ENCODE data around the gene PSD4. TPM values are rescaled to one million over a fixed set of nuclear protein-coding genes. Genes with fewer than 3 reads are reported as not detected.

The PSD4 gene
- total and polyA plus RNA-seq, 2 of the 8 experiments (the other 6 are each of a cell fraction or from before 2014, with no cell fraction given) = 0.53 to 1.2 TPM

- Histone ChIP-seq H3K9me3 (ENCODE audit: insufficient read depth in 2 of 2, low read depth in 1 of 2, low read length in 1 of 2) (no peaks in the 10 kb centered on the region), H3K14ac (ENCODE audit: insufficient read length) (no peak overlapping the region), H3K9ac (replicated peaks in 1 of 4; ENCODE audit: extremely low read depth in 1 of 4, low read depth in 3 of 4, low read length in 3 of 4) (no peak overlapping the region; a peak in 1 of 7 replicates), H2BK15ac (ENCODE audit: low read length) (peak overlapping the region; percentile 23; the same call in 1 of the 2 replicates), H3K79me1 (ENCODE audit: low read depth, low read length) (no peaks in the 10 kb centered on the region), H3K27ac (ENCODE audit: low read depth, low read length) (no peak overlapping the region), H2AFZ (ENCODE audit: low read length) (no peak overlapping the region), H4K91ac (replicated peaks; ENCODE audit: insufficient read length, low read length) (no peak overlapping the region), H3K23ac (ENCODE audit: insufficient read length) (no peak overlapping the region), H3K4me3 (ENCODE audit: extremely low read depth in 1 of 4, insufficient read depth in 2 of 4, low read depth in 3 of 4, low read length in 4 of 4) (no peak overlapping the region), H3K18ac (ENCODE audit: extremely low read depth, low read length) (no peak overlapping the region), H4K5ac (ENCODE audit: insufficient read length, low read depth, low read length) (no peak overlapping the region), H4K20me1 (replicated peaks in 1 of 2; ENCODE audit: control insufficient read depth in 1 of 2, insufficient read depth in 2 of 2, low read length in 2 of 2) (no peaks in the 10 kb centered on the region), H3K4ac (replicated peaks; ENCODE audit: insufficient read length, low read depth, low read length) (no peak overlapping the region), H3K4me1 (replicated peaks in 1 of 4; ENCODE audit: control insufficient read depth in 3 of 4, insufficient read depth in 4 of 4, low read length in 3 of 4) (peaks cover 0 to 4% (median 0%) of the 10 kb centered on the region in 4 experiments; a peak in 2 of 7 replicates), H3K27me3 (replicated peaks in 1 of 4; ENCODE audit: control insufficient read depth in 3 of 4, extremely low read depth in 1 of 4, insufficient read depth in 3 of 4, low read length in 3 of 4) (peaks cover 0 to 4% (median 3%) of the 10 kb centered on the region in 4 experiments; a peak in 1 of 7 replicates), H3K79me2 (ENCODE audit: control insufficient read depth in 1 of 2, insufficient read depth in 2 of 2, low read length in 2 of 2) (no peaks in the 10 kb centered on the region), H2BK5ac (ENCODE audit: low read depth, low read length) (no peak overlapping the region), H2BK120ac (replicated peaks; ENCODE audit: low read depth, low read length) (no peak overlapping the region), H3K56ac (replicated peaks; ENCODE audit: insufficient read length, low read depth, low read length) (no peak overlapping the region), H3K23me2 (ENCODE audit: low read depth, low read length) (no peaks in the 10 kb centered on the region), H3K36me3 (ENCODE audit: control insufficient read depth in 2 of 4, insufficient read depth in 4 of 4, low read length in 3 of 4) (no peaks in the 10 kb centered on the region), H2BK12ac (ENCODE audit: low read depth, low read length) (peak overlapping the region; percentile 31; the same call in 1 of the 2 replicates), H4K8ac (ENCODE audit: extremely low read depth, insufficient read depth, low read length) (no peak overlapping the region), H2BK20ac (ENCODE audit: low read length) (no peak overlapping the region), H3K4me2 (ENCODE audit: insufficient read depth in 1 of 2, low read depth in 2 of 2, low read length in 2 of 2) (no peak overlapping the region), H2AK5ac (ENCODE audit: low read depth, low read length) (no peak overlapping the region; the same call in 1 of the 2 replicates)
- 95% methylated on average over 11 of the region's 11 CpGs; no CpG with 5 or more reads in 1 of the 2 experiments for WGBS, 2 experiments (ENCODE audit: extremely low coverage in 1 of 2, insufficient coverage in 1 of 2, insufficient read length in 1 of 2, insufficient replicate concordance in 2 of 2, low coverage in 1 of 2, low lambda C conversion rate in 2 of 2, missing lambda C conversion rate in 1 of 2)
- DNase-seq (ENCODE audit: low read depth in 1 of 2, low spot score in 2 of 2) (peak in 1 of 2 experiments; percentile 35), FAIRE-seq (no peak)
- ChIA-PET CTCF (ENCODE audit: partially characterized antibody) (interaction anchor here (0.8 to 8.4 kb wide), 9 partner anchors 9 to 84 kb away, joined by 3 to 85 read pairs (median 7); partner anchors contain the start of gene PSD4), POLR2A (ENCODE audit: partially characterized antibody) (interaction anchor here (1.1 to 1.5 kb wide), 3 partner anchors 8 to 35 kb away, joined by 4 to 7 read pairs (median 4); partner anchors contain the start of gene PSD4)
- TF ChIP-seq TAF7 (optimal IDR thresholded peaks at IDR 0.05; ENCODE audit: borderline replicate concordance, low read depth, low read length) = no peak
These were observed 9.4 kb upstream of the PSD4 start for GRCh38 chr2:113164215-113164929.
